ENCODE measurements around the gene FSCN2.

The FSCN2 gene

GRCh38 chr17:81492202-81492601 lies 36.0 kb upstream of the FSCN2 start:
- no peaks in the 10 kb centered on the region for H3K9me3 ChIP-seq (ENCODE audit: control insufficient read depth, insufficient read depth, low read length)
- H3K27me3 ChIP-seq (ENCODE audit: control insufficient read depth, insufficient read depth, low read length), result peaks cover 5% of the 10 kb centered on the region; the same call in 1 of the 2 replicates
- no peaks in the 10 kb centered on the region for H3K36me3 ChIP-seq (ENCODE audit: control insufficient read depth, insufficient read depth, low read length)
- H3K4me1 ChIP-seq (ENCODE audit: control insufficient read depth, insufficient read depth, low read length), result peaks cover 18% of the 10 kb centered on the region
- no peak overlapping the region for H3K4me3 ChIP-seq (ENCODE audit: low read depth, low read length)
- H3K27ac ChIP-seq (ENCODE audit: low read depth, low read length), result no peak overlapping the region
- no peak overlapping the region for H3K9ac ChIP-seq (ENCODE audit: low read depth, low read length)

- Histone ChIP-seq H3K9ac (ENCODE audit: low read depth, low read length) (no peak overlapping the region), H3K27me3 (ENCODE audit: control insufficient read depth, insufficient read depth, low read length) (peaks cover under 1% of the 10 kb centered on the region; the same call in 1 of the 2 replicates), H3K9me3 (ENCODE audit: control insufficient read depth, insufficient read depth, low read length) (no peaks in the 10 kb centered on the region), H3K27ac (ENCODE audit: low read depth, low read length) (no peak overlapping the region), H3K36me3 (ENCODE audit: control insufficient read depth, insufficient read depth, low read length) (no peaks in the 10 kb centered on the region), H3K4me3 (ENCODE audit: low read depth, low read length) (no peak overlapping the region), H3K4me1 (ENCODE audit: control insufficient read depth, insufficient read depth, low read length) (peaks cover 18% of the 10 kb centered on the region)
Measured at GRCh38 chr17:81492706-81493105, 35.5 kb upstream of the FSCN2 start.

GRCh38 chr17:81493198-81494038 lies 34.8 kb upstream of the FSCN2 start:
- Histone ChIP-seq H3K27ac (ENCODE audit: low read depth, low read length) (no peak overlapping the region), H3K9me3 (ENCODE audit: control insufficient read depth, insufficient read depth, low read length) (no peaks in the 10 kb centered on the region), H3K27me3 (ENCODE audit: control insufficient read depth, insufficient read depth, low read length) (no peaks in the 10 kb centered on the region; the same call in 1 of the 2 replicates), H3K9ac (ENCODE audit: low read depth, low read length) (no peak overlapping the region), H3K4me1 (ENCODE audit: control insufficient read depth, insufficient read depth, low read length) (peaks cover 18% of the 10 kb centered on the region), H3K4me3 (ENCODE audit: low read depth, low read length) (no peak overlapping the region), H3K36me3 (ENCODE audit: control insufficient read depth, insufficient read depth, low read length) (no peaks in the 10 kb centered on the region)

GRCh38 chr17:81494626-81495377 lies 33.4 kb upstream of the FSCN2 start:
- H3K4me3 ChIP-seq (ENCODE audit: low read depth, low read length), result no peak overlapping the region
- no peak overlapping the region for H3K9ac ChIP-seq (ENCODE audit: low read depth, low read length)
- H3K36me3 ChIP-seq (ENCODE audit: control insufficient read depth, insufficient read depth, low read length), result no peaks in the 10 kb centered on the region
- H3K27ac ChIP-seq (ENCODE audit: low read depth, low read length), result no peak overlapping the region
- peaks cover 8% of the 10 kb centered on the region for H3K4me1 ChIP-seq (ENCODE audit: control insufficient read depth, insufficient read depth, low read length)
- H3K27me3 ChIP-seq (ENCODE audit: control insufficient read depth, insufficient read depth, low read length), result no peaks in the 10 kb centered on the region
- H3K9me3 ChIP-seq (ENCODE audit: control insufficient read depth, insufficient read depth, low read length), result no peaks in the 10 kb centered on the region

GRCh38 chr17:81498953-81499600 lies 29.1 kb upstream of the FSCN2 start:
- Histone ChIP-seq H3K4me3 (ENCODE audit: low read depth, low read length) (no peak overlapping the region), H3K27me3 (ENCODE audit: control insufficient read depth, insufficient read depth, low read length) (no peaks in the 10 kb centered on the region), H3K36me3 (ENCODE audit: control insufficient read depth, insufficient read depth, low read length) (no peaks in the 10 kb centered on the region), H3K9ac (ENCODE audit: low read depth, low read length) (no peak overlapping the region), H3K9me3 (ENCODE audit: control insufficient read depth, insufficient read depth, low read length) (no peaks in the 10 kb centered on the region), H3K4me1 (ENCODE audit: control insufficient read depth, insufficient read depth, low read length) (no peaks in the 10 kb centered on the region), H3K27ac (ENCODE audit: low read depth, low read length) (no peak overlapping the region)

- Histone ChIP-seq H3K27me3 (ENCODE audit: control insufficient read depth, insufficient read depth, low read length) (no peaks in the 10 kb centered on the region), H3K4me1 (ENCODE audit: control insufficient read depth, insufficient read depth, low read length) (no peaks in the 10 kb centered on the region), H3K4me3 (ENCODE audit: low read depth, low read length) (no peak overlapping the region), H3K9me3 (ENCODE audit: control insufficient read depth, insufficient read depth, low read length) (no peaks in the 10 kb centered on the region), H3K27ac (ENCODE audit: low read depth, low read length) (no peak overlapping the region), H3K36me3 (ENCODE audit: control insufficient read depth, insufficient read depth, low read length) (no peaks in the 10 kb centered on the region), H3K9ac (ENCODE audit: low read depth, low read length) (no peak overlapping the region)
Measured at GRCh38 chr17:81499601-81499970, 28.6 kb upstream of the FSCN2 start.

GRCh38 chr17:81500047-81500446 lies 28.1 kb upstream of the FSCN2 start:
- Histone ChIP-seq H3K4me1 (ENCODE audit: control insufficient read depth, insufficient read depth, low read length) (no peaks in the 10 kb centered on the region), H3K36me3 (ENCODE audit: control insufficient read depth, insufficient read depth, low read length) (no peaks in the 10 kb centered on the region), H3K27ac (ENCODE audit: low read depth, low read length) (no peak overlapping the region), H3K4me3 (ENCODE audit: low read depth, low read length) (no peak overlapping the region), H3K27me3 (ENCODE audit: control insufficient read depth, insufficient read depth, low read length) (no peaks in the 10 kb centered on the region), H3K9ac (ENCODE audit: low read depth, low read length) (no peak overlapping the region), H3K9me3 (ENCODE audit: control insufficient read depth, insufficient read depth, low read length) (no peaks in the 10 kb centered on the region)

GRCh38 chr17:81502471-81503017 lies 25.6 kb upstream of the FSCN2 start:
- Histone ChIP-seq H3K36me3 (ENCODE audit: control insufficient read depth, insufficient read depth, low read length) (no peaks in the 10 kb centered on the region), H3K9me3 (ENCODE audit: control insufficient read depth, insufficient read depth, low read length) (no peaks in the 10 kb centered on the region), H3K4me3 (ENCODE audit: low read depth, low read length) (no peak overlapping the region), H3K27me3 (ENCODE audit: control insufficient read depth, insufficient read depth, low read length) (no peaks in the 10 kb centered on the region), H3K4me1 (ENCODE audit: control insufficient read depth, insufficient read depth, low read length) (no peaks in the 10 kb centered on the region), H3K9ac (ENCODE audit: low read depth, low read length) (no peak overlapping the region), H3K27ac (ENCODE audit: low read depth, low read length) (no peak overlapping the region)

- no peaks in the 10 kb centered on the region for H3K36me3 ChIP-seq (ENCODE audit: control insufficient read depth, insufficient read depth, low read length)
- H3K9ac ChIP-seq (ENCODE audit: low read depth, low read length), result no peak overlapping the region
- H3K9me3 ChIP-seq (ENCODE audit: control insufficient read depth, insufficient read depth, low read length), result no peaks in the 10 kb centered on the region
- no peak overlapping the region for H3K4me3 ChIP-seq (ENCODE audit: low read depth, low read length)
- no peaks in the 10 kb centered on the region for H3K4me1 ChIP-seq (ENCODE audit: control insufficient read depth, insufficient read depth, low read length)
- H3K27ac ChIP-seq (ENCODE audit: low read depth, low read length), result no peak overlapping the region
- no peaks in the 10 kb centered on the region for H3K27me3 ChIP-seq (ENCODE audit: control insufficient read depth, insufficient read depth, low read length)
Measured at GRCh38 chr17:81503619-81504018, 24.6 kb upstream of the FSCN2 start.

- no peaks in the 10 kb centered on the region for H3K4me1 ChIP-seq (ENCODE audit: control insufficient read depth, insufficient read depth, low read length)
- no peaks in the 10 kb centered on the region for H3K9me3 ChIP-seq (ENCODE audit: control insufficient read depth, insufficient read depth, low read length)
- peaks cover 35% of the 10 kb centered on the region for H3K36me3 ChIP-seq (ENCODE audit: control insufficient read depth, insufficient read depth, low read length)
- peak overlapping the region; percentile 97 for H3K4me3 ChIP-seq (ENCODE audit: low read depth, low read length)
- no peaks in the 10 kb centered on the region for H3K27me3 ChIP-seq (ENCODE audit: control insufficient read depth, insufficient read depth, low read length)
- H3K9ac ChIP-seq (ENCODE audit: low read depth, low read length), result no peak overlapping the region
- peak overlapping the region; percentile 90 for H3K27ac ChIP-seq (ENCODE audit: low read depth, low read length)
Measured at GRCh38 chr17:81508639-81509206, 19.5 kb upstream of the FSCN2 start.
